Activated naive CD8-positive, alpha-beta T cell treated with anti-CD3 and anti-CD28 coated beads, Interleukin-2, amount 10 ng/mL, durations not matched to agents 7 days and 5 days (primary cell): ENCODE measurements around the gene SRPX2. TPM values are rescaled to one million over a fixed set of nuclear protein-coding genes. Genes with fewer than 3 reads are reported as not detected.

Experiments
- ATAC-seq: fragments of 150-1000 bp; cut with Tn5 transposase; one replicate; pipeline ENCODE4 v1.10.0; 2021; ENCODE audit warnings: low read depth, moderate library complexity
- POLR2A ChIA-PET: fragments of 350-600 bp; sonication (Branson Sonifier 250); formaldehyde crosslinking; loops from one replicate; lab custom pipeline; 2021; ENCODE audit warnings: antibody characterized with exemption; lab: Charles Lee
- DNase-seq: peaks from one replicate; pipeline ENCODE4 v3.0.0; 2021
- H3K27ac Mint-ChIP-seq: one replicate; pipeline ENCODE4 v1.8.0; 2022; ENCODE audit warnings: mild to moderate bottlenecking, mixed read lengths
- H3K27me3 Mint-ChIP-seq: one replicate; pipeline ENCODE4 v1.8.0; 2022; ENCODE audit warnings: mild to moderate bottlenecking, moderate library complexity, mixed read lengths
- H3K36me3 Mint-ChIP-seq: one replicate; pipeline ENCODE4 v1.8.0; 2021; ENCODE audit warnings: mild to moderate bottlenecking, mixed read lengths
- H3K4me1 Mint-ChIP-seq: one replicate; pipeline ENCODE4 v1.8.0; 2021; ENCODE audit warnings: mixed read lengths
- H3K4me3 Mint-ChIP-seq: one replicate; pipeline ENCODE4 v1.8.0; 2022; ENCODE audit warnings: mild to moderate bottlenecking, moderate library complexity, mixed read lengths
- H3K9me3 Mint-ChIP-seq: one replicate; pipeline ENCODE4 v1.8.0; 2021; ENCODE audit warnings: mixed read lengths
- total RNA-seq, 2 experiments: library from RNA; stranded (reverse); gene quantifications; one replicate each; pipeline ENCODE4 v1.2.3, GENCODE V29; 2021

SRPX2 gene
- total RNA-seq, 2 experiments from 2014 or later = not detected

DNA sequence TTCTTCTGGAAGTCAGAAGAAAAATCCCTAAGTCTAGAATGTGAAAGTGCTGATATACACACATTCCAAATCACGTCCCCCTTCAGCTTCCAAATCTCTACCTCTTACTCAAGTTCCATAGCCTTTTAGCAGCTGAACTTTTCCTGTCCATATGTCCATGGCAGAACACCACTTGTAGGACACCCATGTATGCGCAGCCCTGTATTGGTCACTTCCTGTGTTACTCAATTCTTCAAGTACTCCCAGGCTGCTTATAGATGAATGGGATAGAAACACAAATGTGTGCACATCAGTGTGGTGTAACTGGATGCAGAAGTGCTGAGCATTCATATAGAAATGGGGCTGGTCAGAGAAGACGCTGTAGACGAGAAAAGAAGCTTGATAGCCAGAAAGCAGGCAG is 18.8 kb downstream of the SRPX2 start:
- no peaks in the 10 kb centered on the region for H3K9me3 Mint-ChIP-seq
- H3K4me1 Mint-ChIP-seq = no peaks in the 10 kb centered on the region
- DNase-seq (no peak), ATAC-seq (no peak)
- H3K36me3 Mint-ChIP-seq = no peaks in the 10 kb centered on the region
- no peak overlapping the region for H3K4me3 Mint-ChIP-seq
- POLR2A ChIA-PET = no interaction called here
- no peaks in the 10 kb centered on the region for H3K27me3 Mint-ChIP-seq
- H3K27ac Mint-ChIP-seq = no peak overlapping the region

DNA sequence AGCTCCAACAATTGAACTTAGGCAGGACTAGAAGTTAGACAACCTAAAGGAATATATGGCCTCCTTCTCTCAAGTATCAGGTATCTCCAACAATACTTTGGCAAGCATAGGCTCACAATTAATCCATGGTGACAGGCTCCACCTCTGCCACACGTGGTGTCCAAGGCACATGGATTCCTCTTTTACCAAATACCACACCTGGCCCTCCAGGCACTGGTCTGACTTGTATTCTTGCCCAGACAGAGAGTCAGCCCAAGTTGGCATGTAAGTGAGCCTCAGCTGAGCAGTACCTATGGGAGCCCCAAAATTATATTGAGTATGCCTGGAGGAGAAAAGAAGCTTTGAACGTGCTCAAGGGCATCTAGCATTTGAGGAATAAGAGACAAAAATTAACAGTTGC is 19.6 kb downstream of the SRPX2 start:
- H3K4me1 Mint-ChIP-seq = no peaks in the 10 kb centered on the region
- H3K9me3 Mint-ChIP-seq = no peaks in the 10 kb centered on the region
- peaks cover 2% of the 10 kb centered on the region for H3K27me3 Mint-ChIP-seq
- DNase-seq (no peak), ATAC-seq (no peak)
- no peak overlapping the region for H3K4me3 Mint-ChIP-seq
- no peak overlapping the region for H3K27ac Mint-ChIP-seq
- POLR2A ChIA-PET = no interaction called here
- no peaks in the 10 kb centered on the region for H3K36me3 Mint-ChIP-seq

DNA sequence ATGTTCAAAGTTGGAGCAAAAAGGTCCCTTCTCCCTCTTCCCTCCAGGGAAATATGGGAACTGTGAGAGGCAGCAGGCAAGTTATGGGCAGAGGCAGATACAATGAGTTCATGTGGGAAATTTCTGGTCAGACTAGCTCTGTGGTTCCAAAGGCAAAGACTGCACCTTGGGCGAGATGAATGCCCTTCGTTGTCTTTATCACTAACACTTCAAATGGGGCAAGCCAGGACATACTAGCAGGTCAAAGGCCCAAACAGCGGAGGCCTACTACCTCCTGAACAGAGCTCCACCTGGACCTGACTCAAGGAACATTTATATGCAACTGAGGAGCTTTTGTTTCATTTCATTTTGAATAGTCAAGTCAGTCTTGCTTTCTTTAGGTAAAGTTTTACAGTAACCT is 29.0 kb downstream of the SRPX2 start:
- POLR2A ChIA-PET = no interaction called here
- no peak overlapping the region for H3K27ac Mint-ChIP-seq
- H3K9me3 Mint-ChIP-seq = no peaks in the 10 kb centered on the region
- no peaks in the 10 kb centered on the region for H3K36me3 Mint-ChIP-seq
- DNase-seq = no peak
- ATAC-seq = no peak
- no peak overlapping the region for H3K4me3 Mint-ChIP-seq
- no peaks in the 10 kb centered on the region for H3K4me1 Mint-ChIP-seq
- H3K27me3 Mint-ChIP-seq = peaks cover 4% of the 10 kb centered on the region

DNA sequence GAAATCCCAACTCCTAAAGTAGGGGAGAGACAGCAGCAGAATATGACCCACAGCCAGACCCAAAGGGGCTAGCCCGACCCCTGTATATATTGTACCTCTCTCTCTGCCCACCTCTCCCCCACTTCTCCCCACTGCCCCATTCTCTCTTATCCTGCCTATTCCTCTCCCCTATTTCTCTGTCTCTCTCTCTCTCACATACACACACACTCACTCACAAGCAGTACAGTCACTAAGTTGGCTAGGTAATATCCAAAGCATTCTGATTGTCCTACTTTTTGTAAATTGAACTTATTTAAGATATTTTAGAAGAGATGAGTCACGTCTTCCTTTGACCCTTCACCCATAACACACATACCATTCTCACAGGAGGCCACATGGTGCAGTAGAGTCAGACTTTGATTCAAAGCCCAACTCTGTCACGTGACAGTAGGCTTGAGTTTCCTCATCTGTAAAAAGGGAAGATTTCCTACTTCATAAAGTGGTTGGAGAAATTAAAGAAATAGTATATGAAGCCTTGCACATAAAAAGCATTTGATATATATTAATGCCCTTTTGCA is 29.5 kb downstream of the SRPX2 start:
- Mint-ChIP-seq H3K4me1 (no peaks in the 10 kb centered on the region), H3K27ac (no peak overlapping the region), H3K27me3 (peaks cover 3% of the 10 kb centered on the region), H3K9me3 (no peaks in the 10 kb centered on the region), H3K36me3 (no peaks in the 10 kb centered on the region), H3K4me3 (no peak overlapping the region)
- POLR2A ChIA-PET = no interaction called here
- no peak for ATAC-seq
- no peak for DNase-seq

DNA sequence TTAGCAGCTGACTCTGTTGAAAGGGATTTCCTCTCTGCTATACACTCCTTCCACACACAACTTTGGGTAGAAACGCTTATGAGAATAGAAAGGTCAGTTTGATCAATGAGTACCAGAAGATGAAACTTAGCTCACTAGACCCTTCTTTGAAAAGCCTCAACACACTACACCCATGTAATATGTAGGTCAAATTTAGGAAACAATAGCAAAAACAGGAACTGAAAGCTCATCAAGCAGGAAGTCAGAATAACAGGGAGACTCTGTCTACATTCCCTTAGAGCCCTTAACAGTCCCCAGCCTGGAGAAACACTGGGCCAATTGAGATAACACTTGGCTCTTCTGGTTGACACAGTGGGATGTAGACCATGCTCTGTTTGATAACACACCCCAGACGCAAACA is 30.7 kb downstream of the SRPX2 start:
- Mint-ChIP-seq H3K9me3 (no peaks in the 10 kb centered on the region), H3K36me3 (no peaks in the 10 kb centered on the region), H3K4me1 (no peaks in the 10 kb centered on the region), H3K27ac (no peak overlapping the region), H3K27me3 (peaks cover 4% of the 10 kb centered on the region), H3K4me3 (no peak overlapping the region)
- POLR2A ChIA-PET = no interaction called here
- ATAC-seq = no peak
- no peak for DNase-seq

DNA sequence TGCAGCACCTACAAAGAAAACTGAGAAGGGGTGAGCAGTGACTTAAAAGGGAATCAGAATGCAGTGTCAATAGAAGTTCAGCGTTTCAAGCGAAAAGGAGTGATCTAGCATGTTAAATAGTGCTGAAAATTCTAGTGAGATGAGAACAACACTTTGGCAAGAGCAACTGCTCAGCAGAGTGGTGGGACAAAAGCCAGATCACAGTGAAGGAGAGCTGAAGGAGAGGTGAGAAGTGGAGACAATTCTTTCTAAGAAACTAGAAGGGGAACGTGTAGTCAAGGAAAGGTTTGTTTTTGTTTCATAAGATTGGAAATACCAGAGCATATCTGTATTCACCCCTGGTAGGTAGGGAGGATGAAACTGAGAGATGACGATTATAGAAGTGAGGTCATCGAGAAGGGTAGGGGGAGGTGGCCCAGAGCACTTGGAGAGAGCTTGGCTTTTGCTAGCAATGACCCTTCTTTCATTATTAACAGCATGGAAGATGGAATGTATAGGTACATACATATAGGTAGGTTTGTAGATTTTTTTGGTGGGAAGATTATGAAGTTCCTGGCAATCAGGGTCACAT is 33.7 kb downstream of the SRPX2 start:
- POLR2A ChIA-PET = no interaction called here
- H3K27ac Mint-ChIP-seq = no peak overlapping the region
- no peak overlapping the region for H3K4me3 Mint-ChIP-seq
- DNase-seq (no peak), ATAC-seq (no peak)
- H3K9me3 Mint-ChIP-seq = no peaks in the 10 kb centered on the region
- H3K36me3 Mint-ChIP-seq = no peaks in the 10 kb centered on the region
- peaks cover 2% of the 10 kb centered on the region for H3K27me3 Mint-ChIP-seq
- no peaks in the 10 kb centered on the region for H3K4me1 Mint-ChIP-seq

DNA sequence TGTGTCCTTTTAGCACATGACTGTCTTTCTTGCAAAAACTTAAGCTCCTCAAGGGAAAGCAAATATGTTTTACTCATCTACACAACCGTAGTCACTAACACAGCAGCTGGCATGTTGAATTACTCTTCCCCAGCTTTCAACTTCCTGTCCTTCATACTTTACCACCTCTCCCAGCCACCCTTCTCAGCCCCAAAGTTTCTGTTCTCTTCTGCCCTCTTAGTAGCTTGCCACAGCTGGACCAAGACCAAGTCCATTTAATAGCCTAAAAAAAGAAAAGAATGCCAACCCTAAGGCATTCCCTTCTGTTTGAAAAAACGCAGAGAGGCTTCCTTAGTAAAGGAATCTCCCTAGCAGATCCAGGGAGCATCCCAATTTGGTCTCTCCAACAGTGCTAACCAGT is 36.8 kb downstream of the SRPX2 start:
- no peaks in the 10 kb centered on the region for H3K4me1 Mint-ChIP-seq
- H3K27me3 Mint-ChIP-seq = peaks cover 2% of the 10 kb centered on the region
- ATAC-seq (no peak), DNase-seq (no peak)
- no peak overlapping the region for H3K27ac Mint-ChIP-seq
- POLR2A ChIA-PET = no interaction called here
- no peak overlapping the region for H3K4me3 Mint-ChIP-seq
- no peaks in the 10 kb centered on the region for H3K36me3 Mint-ChIP-seq
- H3K9me3 Mint-ChIP-seq = no peaks in the 10 kb centered on the region

DNA sequence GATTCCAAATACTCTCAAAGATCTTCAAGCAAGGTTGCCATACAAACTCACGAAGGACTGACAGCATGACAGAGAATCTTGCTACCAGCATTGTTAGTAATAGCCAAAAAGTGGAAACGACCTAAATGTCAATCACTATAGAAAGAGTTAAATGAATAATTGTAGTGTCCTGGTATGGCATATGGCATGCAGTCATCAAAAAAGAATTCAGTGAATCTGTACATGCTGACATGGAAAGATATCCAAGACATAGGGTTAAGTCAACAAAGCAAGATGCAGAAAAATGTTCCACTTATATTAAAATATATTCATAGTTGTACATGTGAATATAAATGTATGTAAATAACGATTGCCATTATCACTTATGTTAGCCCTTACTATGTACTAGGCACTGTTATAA is 37.6 kb downstream of the SRPX2 start:
- H3K27me3 Mint-ChIP-seq = peaks cover 2% of the 10 kb centered on the region
- H3K36me3 Mint-ChIP-seq = no peaks in the 10 kb centered on the region
- no peak overlapping the region for H3K4me3 Mint-ChIP-seq
- POLR2A ChIA-PET = no interaction called here
- no peak for ATAC-seq
- no peak overlapping the region for H3K27ac Mint-ChIP-seq
- DNase-seq = no peak
- H3K4me1 Mint-ChIP-seq = no peaks in the 10 kb centered on the region
- no peaks in the 10 kb centered on the region for H3K9me3 Mint-ChIP-seq

DNA sequence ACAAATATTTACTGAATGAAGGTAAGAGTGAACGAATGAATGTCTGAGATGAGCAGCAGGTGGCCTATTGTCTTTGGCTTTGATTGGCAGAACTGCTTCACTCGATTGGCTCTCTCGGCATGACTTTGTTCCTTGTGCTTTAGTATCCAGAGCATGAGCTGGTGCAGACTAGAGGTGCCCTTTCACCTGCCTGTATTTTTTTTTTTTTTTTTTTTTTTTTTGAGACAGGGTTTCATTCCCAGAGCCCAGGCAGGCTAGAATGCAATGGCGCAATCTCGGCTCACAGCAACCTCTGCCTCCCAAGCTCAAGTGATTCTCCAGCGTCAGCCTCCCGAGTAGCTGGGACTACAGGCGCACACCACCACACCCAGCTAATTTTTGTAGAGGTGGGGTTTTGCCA is 38.9 kb downstream of the SRPX2 start:
- DNase-seq (no peak), ATAC-seq (no peak)
- Mint-ChIP-seq H3K4me1 (peaks cover 7% of the 10 kb centered on the region), H3K4me3 (no peak overlapping the region), H3K36me3 (no peaks in the 10 kb centered on the region), H3K27me3 (peaks cover 2% of the 10 kb centered on the region), H3K27ac (no peak overlapping the region), H3K9me3 (no peaks in the 10 kb centered on the region)
- POLR2A ChIA-PET = no interaction called here

DNA sequence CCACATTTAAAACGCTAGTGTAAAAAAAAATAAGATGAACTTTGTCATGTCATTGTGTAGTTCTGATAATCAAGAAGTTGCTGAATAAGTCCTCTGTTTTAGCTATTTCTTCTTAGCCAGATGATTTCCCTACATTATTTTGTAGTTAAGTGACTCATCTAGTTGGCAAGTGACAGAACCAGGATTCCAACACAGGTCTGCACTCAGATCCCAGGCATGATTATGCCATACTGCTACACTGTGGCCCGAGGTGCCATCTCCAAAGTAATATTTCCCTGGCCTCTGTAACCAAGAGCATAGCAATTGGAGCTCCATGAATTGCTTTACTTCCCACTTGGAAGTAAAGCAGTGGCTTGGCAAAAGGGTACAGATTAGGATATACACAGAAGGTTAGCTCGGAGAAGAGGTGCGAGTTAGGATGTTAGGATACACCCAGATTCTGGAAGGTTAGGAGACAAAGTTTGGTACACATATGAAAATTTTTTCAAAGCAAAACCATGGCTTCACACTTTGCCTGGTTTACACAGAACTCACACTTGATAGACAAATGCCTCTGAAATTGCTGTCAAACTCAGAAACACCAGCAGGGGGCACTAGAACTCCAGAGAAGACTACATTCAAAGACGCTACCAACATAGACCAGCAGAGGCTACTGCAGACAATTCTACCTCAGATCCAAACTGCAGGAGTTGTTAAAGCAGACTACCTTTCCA is 41.4 kb downstream of the SRPX2 start:
- Mint-ChIP-seq H3K9me3 (no peaks in the 10 kb centered on the region), H3K27ac (no peak overlapping the region), H3K36me3 (no peaks in the 10 kb centered on the region), H3K4me3 (no peak overlapping the region), H3K4me1 (peaks cover 10% of the 10 kb centered on the region), H3K27me3 (no peaks in the 10 kb centered on the region)
- ATAC-seq (peak; percentile 65), DNase-seq (no peak)
- POLR2A ChIA-PET = no interaction called here

DNA sequence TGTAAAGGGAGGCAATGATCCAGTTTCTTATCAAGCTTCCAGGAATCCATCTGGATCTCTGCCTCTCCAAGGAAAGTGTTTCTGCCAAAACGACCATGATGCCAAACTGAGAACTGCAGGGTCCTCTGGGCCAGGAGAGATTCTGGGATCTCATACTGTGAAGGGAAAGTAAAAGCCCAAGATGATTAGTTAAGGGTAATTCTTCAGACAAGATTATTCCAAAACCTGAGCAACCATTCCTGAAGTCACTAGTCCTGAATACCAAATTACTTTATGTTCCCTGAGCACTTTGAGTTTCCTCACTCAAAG is 42.0 kb downstream of the SRPX2 start:
- Mint-ChIP-seq H3K36me3 (no peaks in the 10 kb centered on the region), H3K27me3 (no peaks in the 10 kb centered on the region), H3K4me1 (peaks cover 10% of the 10 kb centered on the region), H3K4me3 (no peak overlapping the region), H3K27ac (no peak overlapping the region), H3K9me3 (no peaks in the 10 kb centered on the region)
- POLR2A ChIA-PET = no interaction called here
- ATAC-seq (no peak), DNase-seq (no peak)

DNA sequence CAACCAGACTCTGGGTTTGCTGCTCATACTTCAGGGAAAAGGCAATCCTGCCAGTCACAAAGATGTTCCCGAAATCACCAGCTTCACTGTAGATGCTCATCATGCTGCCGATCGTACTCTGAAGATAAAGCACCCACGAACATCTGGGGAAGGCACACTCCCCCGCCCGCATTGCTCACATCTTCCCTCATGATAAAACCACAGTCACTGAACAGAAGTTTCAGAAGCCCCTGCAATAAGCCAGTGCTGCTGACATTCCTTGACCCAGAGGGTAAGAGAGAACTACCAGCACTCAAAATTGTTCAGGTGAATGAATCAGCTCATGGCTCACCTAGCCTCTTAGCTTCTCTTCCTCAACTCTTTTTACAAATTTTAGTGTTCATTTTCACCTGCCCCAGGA is 43.1 kb downstream of the SRPX2 start:
- POLR2A ChIA-PET = no interaction called here
- no peak for ATAC-seq
- Mint-ChIP-seq H3K4me1 (peaks cover 10% of the 10 kb centered on the region), H3K36me3 (no peaks in the 10 kb centered on the region), H3K27me3 (no peaks in the 10 kb centered on the region), H3K4me3 (no peak overlapping the region), H3K9me3 (no peaks in the 10 kb centered on the region), H3K27ac (no peak overlapping the region)
- no peak for DNase-seq

DNA sequence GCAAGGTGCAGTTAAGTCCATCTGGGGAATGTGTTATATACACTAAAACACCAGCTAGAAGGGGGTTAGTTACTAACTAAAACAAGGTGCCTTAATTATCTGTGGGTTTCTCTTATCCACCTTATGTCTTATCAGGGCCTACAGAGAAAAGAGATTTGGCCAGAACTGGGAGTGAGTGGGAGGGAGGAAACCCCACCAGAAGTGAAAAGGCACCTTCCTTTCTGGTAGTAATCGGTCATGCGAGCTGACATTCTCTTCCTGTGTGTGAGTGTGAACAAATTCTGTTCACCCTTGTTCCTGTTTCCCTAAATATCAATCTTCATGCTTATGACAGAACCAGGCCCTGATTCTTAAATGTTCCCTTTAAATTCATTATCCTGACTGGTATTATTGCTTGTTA is 43.5 kb downstream of the SRPX2 start:
- Mint-ChIP-seq H3K36me3 (no peaks in the 10 kb centered on the region), H3K9me3 (no peaks in the 10 kb centered on the region), H3K4me1 (peaks cover 10% of the 10 kb centered on the region), H3K4me3 (no peak overlapping the region), H3K27me3 (no peaks in the 10 kb centered on the region), H3K27ac (no peak overlapping the region)
- no peak for ATAC-seq
- DNase-seq = no peak
- POLR2A ChIA-PET = no interaction called here

DNA sequence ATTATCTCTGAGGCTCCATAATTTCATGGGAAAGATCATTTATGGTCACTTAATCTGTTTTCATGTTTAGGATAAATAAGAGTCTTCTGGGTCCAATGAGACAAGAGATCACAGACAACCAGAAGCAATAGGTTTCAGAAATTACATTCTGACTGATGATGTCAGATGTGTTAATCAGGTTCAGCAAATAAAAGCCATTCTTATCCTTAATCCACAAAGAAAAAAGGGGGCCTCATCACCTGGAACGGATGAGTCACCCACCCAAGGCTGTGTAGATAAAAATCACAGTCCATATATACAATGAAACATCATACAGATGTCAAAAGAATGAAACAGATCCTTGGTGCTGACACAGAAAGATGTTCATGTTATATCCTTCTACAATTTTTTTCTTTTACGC is 51.3 kb downstream of the SRPX2 start:
- no peaks in the 10 kb centered on the region for H3K36me3 Mint-ChIP-seq
- POLR2A ChIA-PET = no interaction called here

More for the DNA sequence above, 51.3 kb downstream of the SRPX2 start:
- no peak for ATAC-seq
- H3K4me1 Mint-ChIP-seq = no peaks in the 10 kb centered on the region
- no peak overlapping the region for H3K4me3 Mint-ChIP-seq
- peaks cover 21% of the 10 kb centered on the region for H3K27me3 Mint-ChIP-seq
- DNase-seq = no peak
- no peaks in the 10 kb centered on the region for H3K9me3 Mint-ChIP-seq
- no peak overlapping the region for H3K27ac Mint-ChIP-seq
